ENCODE results near the gene MEIS3.

The MEIS3 gene

DNA sequence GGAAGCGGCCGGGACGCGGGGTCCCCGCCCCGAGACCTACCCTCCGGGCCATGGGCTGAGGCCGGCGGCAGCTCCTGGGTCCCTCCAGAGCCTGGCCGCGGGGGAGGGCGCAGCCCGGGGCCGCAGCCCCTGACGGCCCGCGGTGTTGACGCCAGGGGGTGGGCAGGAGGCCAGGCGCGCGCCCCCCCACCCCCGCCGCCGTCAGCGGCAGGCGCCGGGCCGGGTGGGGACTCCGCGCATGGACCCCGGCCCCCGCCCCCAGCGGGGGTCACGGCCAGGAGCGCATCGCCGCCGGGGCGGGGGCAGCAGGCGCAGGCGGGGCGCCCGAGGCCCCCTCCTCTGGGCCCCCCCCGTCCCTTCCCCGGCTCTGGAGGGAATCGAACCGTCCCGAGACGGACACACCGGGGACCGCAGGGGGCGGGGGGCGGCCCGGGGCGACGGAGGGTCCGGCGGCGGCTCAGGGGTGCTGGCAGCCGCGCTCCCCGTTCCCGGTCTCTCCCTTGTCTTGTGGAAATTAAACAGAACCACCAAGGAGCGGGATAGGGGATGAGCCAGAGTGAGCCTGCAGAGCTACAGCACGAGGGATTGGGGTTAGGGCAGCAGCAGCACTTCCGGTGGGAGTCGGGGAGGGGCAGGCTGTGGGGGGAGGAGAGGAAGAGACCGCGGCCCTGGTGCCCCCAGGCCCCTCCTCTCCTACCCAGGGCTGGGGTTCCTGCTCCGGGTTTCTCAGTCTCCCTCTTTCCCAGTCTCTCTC, at the start of gene MEIS3:
Gene MEIS3, minus strand, starts transcription at position 498 of the 754 bp plus-strand sequence. Its CDS starts 446 bp downstream, at position 52.
- peak in 1 of 2 experiments; percentile 46 for DNase-seq

DNA sequence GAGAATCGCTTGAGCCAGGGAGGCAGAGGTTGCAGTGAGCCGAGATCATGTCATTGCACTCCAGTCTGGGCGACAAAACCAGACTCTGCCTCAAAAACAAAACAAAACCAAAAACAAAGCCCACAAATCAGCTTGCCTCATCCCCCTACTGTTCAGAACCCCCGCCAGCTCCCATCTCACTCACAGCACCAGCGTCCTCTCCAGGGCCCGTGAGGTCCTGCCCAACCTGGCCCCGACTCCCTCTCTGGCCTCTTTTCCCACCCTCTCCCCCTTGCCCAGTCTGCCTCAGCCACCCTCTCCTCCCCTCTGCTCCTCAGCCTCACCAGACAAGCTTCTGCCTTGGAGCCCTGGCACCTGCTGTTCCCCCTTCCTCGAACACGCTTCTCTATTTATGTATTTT, 48.6 kb upstream of the MEIS3 start:
- DNase-seq: no peak

DNA sequence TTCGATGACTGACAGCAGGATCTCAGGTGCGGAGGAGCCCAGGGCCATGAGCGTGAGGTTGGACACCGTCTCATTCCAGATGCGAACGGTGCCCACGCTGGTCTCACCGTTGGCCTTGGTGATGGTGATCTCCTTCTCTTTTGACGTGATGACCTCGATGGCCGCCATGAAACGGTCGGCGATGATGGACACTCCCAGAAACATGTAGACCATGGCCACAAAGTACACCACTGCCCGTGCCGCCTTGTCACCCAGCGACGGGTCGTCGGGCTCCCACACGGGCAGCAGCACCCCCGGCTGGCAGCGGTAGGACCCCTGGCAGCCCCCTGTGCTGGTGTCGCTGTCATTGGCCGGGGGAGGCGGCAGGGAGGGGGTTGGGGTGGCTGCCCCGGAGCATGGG, 46.6 kb upstream of the MEIS3 start:
- DNase-seq: no peak

DNA sequence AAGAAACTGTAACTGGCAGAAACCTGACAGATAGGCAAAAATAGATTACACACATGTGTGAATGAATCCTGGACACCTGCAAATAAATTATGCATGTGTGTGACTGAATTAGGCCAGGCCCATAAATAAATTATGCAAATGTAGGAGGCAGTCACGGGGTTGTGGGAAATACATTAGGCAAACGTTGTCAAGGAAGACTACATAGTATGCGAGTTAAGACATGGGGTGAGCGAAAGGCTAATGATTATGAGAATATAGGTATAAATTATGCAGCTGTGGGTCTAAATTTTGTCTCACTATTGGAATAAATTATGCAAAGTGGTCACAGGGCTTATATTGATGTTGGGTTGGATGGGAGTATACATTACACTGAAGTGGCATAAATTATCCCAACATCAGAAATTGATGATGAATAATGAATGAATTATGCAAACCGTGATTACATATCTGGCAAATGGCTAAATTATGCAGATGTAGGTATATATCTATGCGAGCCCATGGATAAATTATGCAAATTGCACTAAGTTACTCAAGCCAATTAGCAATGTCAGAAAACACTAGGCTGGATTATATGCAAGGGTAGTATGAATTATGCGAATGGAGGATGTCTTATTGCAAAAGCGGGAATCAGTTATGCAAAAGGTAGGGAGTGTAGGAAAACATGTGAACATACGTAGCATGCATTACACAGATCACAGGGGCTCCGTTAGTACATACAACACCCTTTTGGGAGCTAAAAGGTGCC, 45.5 kb upstream of the MEIS3 start:
- peak; percentile 91 to 96 for DNase-seq

DNA sequence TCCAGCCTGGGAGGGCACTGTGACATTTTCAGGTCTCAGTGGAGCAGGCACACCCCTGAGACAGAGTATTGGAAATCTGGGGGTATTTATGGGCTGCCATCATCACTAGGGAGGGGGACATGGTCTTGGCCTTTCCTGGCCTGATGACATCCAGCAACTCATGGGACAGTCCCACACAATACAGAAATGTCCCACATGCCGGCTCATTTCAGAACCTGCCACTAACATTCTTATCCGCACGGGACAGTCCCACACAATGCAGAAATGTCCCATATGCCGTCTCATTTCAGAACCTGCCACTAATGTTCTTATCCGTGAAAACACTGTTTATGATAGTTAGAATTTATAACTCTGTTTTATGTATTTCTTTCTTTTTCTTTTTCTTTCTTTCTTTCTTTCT, 42.5 kb upstream of the MEIS3 start:
- no peak for DNase-seq

DNA sequence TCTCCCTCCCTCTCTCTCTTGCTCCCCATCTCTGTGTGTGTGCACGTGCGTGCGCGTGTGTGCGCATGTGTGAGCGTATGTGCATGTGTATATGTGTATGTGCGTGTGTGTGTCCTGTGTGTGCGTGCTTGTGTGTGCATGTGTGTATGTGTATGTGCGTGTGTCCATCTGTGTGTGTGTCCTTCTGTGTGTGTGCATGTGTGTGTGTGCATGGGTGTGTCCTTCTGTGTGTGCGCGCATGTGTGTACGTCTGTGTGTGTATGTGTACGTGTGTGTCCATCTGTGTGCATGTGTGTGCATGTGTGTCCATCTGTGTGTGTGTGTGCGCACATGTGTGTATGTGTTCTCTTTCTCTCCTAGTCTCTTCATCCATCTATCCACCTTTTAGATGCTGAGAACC, 40.1 kb upstream of the MEIS3 start:
- no peak for DNase-seq

DNA sequence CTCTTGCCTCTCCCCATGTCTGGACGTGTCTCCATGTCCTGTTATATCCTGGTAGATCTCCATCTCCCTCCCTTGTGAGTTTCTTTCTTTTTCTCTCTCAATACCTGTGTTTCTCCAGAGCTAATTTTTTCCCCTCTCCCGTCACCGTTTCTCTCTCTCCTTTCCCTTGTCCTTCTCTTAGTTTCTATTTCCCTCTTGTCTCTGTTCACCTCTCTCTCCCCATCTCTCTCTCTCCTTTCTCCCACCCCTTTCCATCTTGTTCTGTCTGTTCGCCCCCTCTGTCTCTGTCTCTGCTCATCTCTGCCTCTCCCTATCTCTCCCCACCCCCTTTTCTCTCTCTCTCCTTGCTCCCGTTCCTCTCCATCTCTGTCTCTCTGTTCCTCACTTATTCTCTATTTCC, 39.3 kb upstream of the MEIS3 start:
- no peak for DNase-seq

DNA sequence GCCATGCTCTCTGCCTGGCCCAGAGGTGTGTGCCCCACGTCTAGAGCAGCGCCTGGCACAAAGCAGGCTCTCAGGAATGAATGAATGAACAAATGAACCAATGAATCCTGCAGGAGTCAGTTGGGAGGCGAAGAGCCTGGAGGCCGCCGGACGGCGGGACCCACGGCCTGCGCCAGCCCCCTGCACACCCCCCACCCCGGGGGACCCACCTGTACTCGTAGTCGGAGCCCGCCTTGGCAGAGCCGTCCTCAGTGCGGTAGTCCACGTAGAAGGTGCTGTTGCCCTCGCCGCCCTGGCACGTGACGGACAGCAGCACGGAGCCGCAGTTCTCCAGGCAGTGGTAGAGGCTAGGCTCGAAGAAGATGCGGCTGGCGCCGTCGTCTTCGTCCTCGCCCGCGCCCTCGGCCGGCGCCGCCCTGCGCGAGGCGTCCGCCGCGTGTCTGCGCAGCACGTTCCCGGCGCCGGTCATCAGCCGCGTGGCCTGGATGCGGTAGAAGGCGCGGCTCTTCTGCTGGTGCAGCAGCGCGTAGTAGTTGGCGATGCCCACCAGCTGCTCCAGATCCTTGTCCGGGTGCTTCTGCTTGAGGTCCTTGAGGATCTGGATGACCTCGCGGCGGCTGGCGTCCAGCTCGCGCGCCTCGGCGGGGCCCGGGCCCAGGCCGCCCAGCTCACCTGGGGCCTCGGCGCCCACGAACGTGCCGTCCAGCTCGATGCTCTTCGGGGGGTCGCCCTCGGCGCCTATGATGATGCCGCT, 37.6 kb upstream of the MEIS3 start:
- DNase-seq: peak in 1 of 2 experiments; percentile 44

DNA sequence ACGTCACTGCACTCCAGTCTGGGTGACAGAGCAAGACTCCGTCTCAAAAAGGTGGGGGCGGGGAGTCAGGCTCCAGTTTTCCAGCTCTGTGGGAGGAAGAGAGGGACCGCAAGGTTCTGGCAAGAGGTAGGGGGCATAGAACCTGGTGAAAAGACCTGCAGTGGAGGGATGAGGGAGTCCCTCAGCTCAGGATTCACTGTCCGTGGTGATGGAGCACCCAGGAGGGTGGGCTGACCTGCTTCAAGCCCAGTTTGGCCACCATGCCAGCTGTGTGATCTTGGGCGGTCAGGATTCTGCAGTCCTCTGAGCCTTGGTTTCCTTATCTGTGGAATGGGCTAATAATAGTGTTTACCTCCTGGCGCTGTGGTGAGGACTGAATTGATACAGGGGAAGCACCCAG, 31.2 kb upstream of the MEIS3 start:
- no peak for DNase-seq

DNA sequence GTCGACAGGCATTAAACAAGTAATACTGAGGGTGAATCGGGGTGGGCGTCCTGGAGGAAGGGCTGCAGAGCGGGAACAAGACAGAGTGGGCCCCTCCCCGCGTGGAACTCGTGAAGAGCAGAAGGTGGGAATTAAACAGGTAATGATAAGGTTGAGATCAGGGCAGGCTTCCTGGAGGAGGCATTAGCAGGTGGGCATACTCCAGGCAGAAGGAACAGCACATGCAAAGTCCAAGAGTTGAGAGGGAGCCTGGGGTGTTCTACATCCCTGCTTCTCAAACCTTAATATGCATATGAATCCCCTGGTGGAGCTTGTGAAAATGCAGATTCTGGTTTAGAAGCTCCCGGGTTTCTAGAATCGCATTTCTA, 29.0 kb upstream of the MEIS3 start:
- DNase-seq: no peak

DNA sequence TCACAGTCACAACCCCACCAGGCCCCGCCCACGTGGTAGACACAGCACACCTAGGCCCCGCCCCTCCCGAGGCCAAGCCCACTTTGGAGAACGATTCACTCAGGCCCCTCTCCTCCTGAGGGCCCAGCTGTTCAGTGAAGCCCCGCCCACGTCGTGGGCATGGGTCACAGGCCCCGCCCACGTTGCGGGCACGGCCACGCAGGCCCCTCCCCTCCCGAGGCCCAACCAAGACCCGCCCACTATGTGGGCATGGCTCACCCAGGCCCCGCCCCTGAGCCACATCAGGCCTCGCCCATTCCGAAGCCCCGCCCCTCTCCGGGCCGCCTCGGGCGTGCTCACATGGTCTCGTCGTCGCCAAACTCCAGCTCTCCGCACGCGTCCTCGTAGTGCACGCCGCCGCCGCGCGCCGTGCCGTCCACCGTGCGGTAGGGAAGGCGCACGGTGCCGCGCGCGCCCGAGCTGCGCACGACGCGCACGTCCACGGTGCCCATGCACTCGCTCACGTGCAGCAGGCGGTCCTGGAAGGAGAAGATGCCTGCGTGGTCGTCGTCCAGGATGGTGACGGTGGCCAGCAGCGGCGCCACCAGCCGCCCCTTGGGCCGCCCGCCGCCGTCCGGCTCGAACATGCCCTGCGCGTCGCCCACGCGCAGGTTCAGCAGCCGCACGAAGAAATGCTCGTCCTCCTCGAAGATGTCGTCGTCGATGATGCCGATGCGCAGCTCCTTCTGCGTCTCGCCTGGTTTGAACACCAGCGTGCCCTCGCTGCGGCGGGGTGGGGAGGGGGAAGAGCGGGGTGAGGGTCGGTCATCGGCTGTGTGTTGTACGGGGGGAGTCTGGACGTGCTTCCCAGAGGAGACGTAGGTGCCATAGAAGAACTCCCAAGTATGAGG, 28.4 kb upstream of the MEIS3 start:
- peak; percentile 86 to 95 for DNase-seq

DNA sequence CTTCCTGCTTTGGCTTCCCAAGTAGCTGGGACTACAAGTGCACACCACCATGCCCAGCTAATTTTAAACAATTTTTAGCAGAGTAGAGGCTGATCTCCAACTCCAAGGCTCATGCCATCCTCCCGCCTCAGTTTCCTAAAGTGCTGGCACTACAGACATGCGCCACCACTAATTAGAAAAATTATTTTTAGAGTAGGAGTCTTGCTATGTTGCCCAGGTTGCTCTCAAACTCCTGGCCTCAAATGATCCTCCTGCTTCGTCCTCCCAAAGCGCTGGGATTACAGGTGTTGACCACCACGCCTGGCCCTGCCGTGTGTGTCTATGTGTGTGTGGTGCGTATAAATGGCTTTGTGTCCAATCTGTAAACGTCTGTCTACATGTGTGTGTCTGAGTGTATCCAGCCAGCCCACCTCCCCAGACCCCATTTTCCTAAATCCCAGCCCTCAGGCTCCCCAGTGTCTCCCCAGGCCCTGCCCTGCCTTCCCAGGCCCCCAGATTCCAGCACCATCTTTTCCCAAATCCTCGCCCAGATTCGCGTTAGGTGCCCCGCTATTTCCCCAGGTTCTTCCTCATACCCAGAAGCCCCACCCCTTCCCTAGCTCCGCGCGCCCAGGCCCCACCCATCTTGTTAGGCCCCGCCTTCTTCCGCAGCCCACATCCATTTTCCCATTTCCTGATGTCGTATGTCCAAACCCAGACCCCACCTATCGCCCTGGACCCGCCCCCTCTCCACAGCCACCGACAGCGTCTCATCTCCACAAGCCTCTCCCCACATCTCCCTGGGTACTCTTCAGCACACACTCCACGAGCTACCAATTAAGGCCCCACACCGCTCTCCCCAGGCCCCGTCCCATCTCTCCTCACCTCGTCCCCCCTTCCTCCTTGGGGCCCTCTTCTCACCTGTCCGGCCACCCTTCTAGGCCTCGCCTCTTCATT, 27.5 kb upstream of the MEIS3 start:
- DNase-seq: peak; percentile 86

DNA sequence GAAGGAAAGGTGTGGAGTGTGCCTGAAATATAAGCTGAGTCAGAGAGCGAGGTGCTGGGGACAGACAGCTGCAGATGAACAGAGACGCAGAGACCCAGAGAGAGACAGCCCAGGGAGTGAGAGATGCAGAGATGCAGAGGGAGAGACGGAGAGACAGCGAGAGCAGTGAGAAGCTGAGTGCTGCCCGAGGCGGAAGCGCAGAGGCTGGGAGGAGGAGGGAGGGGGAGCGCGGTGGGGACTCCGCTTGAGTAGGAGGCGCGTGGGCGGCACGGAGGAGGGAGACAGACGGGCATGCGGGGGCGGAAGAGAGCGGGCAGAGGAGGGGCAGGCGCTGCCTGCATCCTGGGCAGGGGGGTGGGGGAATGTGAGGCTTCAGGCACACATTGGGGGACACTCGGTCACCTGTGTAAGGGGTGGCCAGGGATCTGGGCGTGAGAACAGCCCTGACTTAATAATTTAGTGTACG, 26.6 kb upstream of the MEIS3 start:
- peak in 1 of 2 experiments; percentile 71 for DNase-seq

DNA sequence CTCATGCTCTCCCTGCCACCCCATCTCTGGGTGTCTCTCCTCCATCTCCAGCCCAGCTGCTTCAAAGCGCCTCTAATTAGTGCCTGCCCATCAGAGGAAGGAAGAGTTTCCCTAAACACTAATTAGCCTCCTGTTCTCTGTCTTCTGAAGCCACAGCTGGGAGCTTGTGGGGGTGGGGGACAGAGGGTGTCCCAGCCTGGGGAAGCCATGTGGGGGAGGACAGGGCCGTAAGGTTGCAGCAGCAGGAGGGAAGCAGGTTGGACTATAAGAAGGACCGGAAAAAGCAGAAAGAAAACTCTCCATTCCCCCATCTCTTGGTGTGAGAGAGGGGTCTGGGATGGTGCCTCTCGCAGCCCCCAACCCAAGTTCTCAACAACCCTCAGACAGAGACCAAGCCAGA, 26.2 kb upstream of the MEIS3 start:
- no peak for DNase-seq

DNA sequence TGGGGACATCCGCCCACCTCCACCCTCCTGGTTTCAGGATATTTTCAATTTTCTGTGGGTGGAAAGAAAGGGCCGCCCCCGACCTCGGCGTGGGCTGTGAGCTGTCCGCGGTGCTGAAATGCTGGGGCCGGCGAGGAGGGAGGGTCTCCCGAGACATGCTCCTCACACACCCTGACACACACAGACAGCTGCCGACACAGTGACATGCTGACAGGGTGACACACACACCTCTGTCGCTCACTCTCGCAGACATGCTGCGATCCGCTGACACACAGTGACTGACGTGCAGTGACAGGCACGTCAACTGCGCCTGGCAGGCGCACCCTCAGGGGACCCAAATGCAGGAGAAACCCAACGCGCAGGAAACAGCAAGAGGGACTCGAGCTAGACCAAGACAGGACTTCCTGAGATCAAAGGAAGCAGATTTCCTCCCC, 25.1 kb upstream of the MEIS3 start:
- DNase-seq: no peak

DNA sequence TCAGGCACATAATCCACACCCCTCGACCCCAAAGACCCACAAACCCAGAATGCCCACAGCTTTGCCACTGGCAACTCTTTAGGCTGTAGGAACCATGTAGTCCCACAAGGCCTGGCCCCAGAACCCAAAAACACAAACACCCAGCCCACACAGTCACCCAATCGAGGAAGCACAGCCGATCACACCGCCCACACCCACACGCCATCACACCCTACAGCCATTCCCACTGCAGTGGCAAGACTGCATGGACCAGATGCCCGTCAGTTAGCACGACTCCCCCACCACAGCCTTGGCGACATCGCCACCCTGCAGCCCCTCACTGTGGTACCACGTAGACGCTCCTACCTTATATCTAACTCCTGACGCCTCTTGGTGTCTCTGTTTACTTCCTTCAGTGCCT, 24.0 kb upstream of the MEIS3 start:
- no peak for DNase-seq

DNA sequence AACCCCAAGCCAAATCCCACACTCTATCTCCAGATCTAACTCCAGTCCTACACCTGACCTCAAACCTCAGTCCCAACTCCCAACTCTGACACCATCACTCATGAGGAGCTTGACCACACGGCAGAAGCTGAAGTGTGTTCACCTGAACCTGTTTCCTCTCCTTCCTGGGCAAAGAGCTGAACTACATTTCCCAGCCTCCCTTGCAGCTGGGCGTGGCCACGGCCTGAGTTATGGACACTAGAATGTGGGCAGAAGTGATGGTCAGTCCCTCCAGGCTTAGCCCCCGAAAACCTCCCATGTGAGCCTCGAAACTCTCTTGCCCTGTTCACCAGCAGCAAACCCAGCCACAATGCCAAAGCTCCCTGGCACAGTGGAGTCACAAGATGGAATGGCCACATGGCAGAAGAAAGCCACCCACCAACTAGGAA, 19.5 kb upstream of the MEIS3 start:
- peak in 1 of 2 experiments; percentile 40 for DNase-seq

DNA sequence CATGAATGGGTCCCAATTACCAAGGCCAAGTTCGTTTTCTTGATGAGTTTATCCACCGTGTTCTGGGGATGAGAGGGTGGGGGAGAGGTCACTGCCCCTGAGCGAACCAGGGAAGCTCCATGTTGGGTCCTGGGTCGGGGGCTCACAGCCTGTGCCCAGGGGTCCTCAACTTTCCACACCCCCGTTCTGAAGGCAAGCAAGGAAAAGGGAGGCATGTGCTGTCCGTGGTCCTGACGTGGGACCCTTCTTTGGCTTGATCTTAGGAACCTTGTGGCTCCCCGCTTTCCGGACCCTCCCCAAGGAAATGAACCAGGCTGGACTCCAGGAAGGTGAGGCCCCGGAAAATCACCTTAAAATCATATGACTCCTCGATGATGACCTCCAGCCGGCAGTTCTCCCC, 18.2 kb upstream of the MEIS3 start:
- DNase-seq: no peak

DNA sequence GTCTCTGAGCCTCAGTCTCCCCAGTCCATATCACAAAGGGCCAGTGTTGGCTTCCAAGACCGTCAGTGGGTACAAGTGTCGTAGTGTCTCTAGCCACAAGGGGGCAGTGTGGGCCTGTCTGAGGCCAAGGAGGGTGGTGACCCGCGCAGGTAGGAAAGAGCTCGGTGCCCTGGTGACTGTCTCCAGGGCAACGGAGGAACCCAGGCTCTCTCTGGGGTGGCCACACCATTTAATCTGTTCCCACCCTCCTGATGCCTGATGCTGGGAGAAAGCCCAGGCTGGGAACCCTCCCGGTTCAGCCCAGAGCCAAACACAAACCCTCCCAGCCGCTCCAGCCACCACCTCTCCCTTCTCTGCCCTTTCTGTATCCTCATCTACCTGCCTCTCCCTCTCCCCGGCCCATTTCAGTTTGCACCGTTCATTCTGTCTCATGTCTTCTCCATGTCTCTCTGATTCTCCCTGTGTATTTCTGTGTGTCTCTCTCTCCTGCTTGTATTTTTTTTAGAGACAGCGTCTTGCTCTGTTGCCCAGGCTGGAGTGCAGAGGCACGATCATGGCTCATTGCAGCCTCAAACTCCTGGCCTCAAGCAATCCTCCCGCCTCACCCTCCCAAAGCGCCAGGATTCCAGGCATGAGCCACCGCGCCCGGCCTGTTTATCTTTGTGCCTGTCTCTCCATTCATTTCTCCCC, 17.5 kb upstream of the MEIS3 start:
- peak; percentile 46 to 87 for DNase-seq

DNA sequence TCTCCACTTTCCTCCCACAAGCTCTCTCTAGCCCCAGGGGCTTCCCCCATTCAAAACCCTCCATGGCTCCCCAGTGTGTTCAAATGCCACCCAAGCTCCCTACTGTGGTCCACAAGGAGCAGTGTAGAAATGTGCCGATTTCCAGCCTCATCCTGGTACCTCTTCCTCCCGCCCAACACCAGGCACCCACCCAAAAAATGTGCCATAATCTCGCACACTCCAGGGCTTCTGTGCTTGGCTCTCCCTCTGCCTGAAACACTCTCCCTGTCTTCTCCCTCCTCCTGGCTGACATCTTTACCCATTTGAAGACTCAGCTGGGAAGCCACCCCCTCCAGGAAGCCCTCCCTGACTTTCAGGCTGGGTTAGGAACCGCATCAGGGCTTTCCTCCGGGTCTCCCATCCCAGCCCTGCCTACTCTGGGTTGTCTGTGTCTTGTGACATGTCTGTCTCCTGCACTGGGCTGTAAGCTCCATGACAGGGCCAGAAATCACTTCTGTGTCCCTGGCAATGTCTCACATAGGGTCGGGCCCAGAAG, 16.6 kb upstream of the MEIS3 start:
- no peak for DNase-seq
